Activated CD8-positive, alpha-beta memory T cell treated with anti-CD3 and anti-CD28 coated beads, Interleukin-2, amount 10 ng/mL, durations not matched to agents 7 days and 5 days (primary cell): ENCODE results near the gene SOX18. TPM values are rescaled to one million over a fixed set of nuclear protein-coding genes. Genes with fewer than 3 reads are reported as not detected.

Experiments used
- ATAC-seq: fragments of 150-1000 bp; cut with Tn5 transposase; one replicate; pipeline ENCODE4 v1.10.0; 2021; ENCODE audit warnings: moderate library complexity
- CTCF ChIA-PET: fragments of 350-600 bp; sonication (Branson Sonifier 250); formaldehyde crosslinking; loops from one replicate; lab custom pipeline; 2021; ENCODE audit warnings: antibody characterized with exemption; lab: Charles Lee
- DNase-seq: peaks from one replicate; pipeline ENCODE4 v3.0.0-alpha.2; 2020
- H3K27ac Mint-ChIP-seq: one replicate; pipeline ENCODE4 v1.8.0; 2021; ENCODE audit warnings: mild to moderate bottlenecking, mixed read lengths
- H3K27me3 Mint-ChIP-seq: one replicate; pipeline ENCODE4 v1.8.0; 2021; ENCODE audit warnings: mixed read lengths
- H3K36me3 Mint-ChIP-seq: one replicate; pipeline ENCODE4 v1.8.0; 2021; ENCODE audit warnings: mild to moderate bottlenecking, mixed read lengths
- H3K4me1 Mint-ChIP-seq: one replicate; pipeline ENCODE4 v1.8.0; 2021; ENCODE audit warnings: mixed read lengths
- H3K4me3 Mint-ChIP-seq: one replicate; pipeline ENCODE4 v1.8.0; 2021; ENCODE audit warnings: mild to moderate bottlenecking, moderate library complexity, mixed read lengths
- H3K9me3 Mint-ChIP-seq: one replicate; pipeline ENCODE4 v1.8.0; 2022; ENCODE audit warnings: low read depth, mixed read lengths
- total RNA-seq, 2 experiments: library from RNA; stranded (reverse); gene quantifications; one replicate each; pipeline ENCODE4 v1.2.3, GENCODE V29; 2021

SOX18 gene
- total RNA-seq, 2 experiments from 2014 or later, result 0.20 to 1.8 TPM

GRCh38 chr20:64035933-64036345 is 13.5 kb downstream of the SOX18 start, which contains the start of gene C20orf204:
Gene C20orf204 (plus strand): TSS chr20:64036182. CDS start chr20:64036324, 142 bp downstream.
- H3K9me3 Mint-ChIP-seq, result no peaks in the 10 kb centered on the region
- CTCF ChIA-PET, result interaction anchor here (1.2 to 9.8 kb wide), 7 partner anchors 13 to 250 kb away, joined by 3 to 190 read pairs (median 7); partner anchors contain the start of genes PRPF6, SAMD10 and TCEA2
- peaks cover 3% of the 10 kb centered on the region for H3K36me3 Mint-ChIP-seq
- H3K4me1 Mint-ChIP-seq, result peaks cover 73% of the 10 kb centered on the region
- no peak for DNase-seq
- peaks cover under 1% of the 10 kb centered on the region for H3K27me3 Mint-ChIP-seq
- no peak for ATAC-seq
- peak within 1 kb of the TSS; percentile 71 for H3K4me3 Mint-ChIP-seq
- peak within 1 kb of the TSS; percentile 95 for H3K27ac Mint-ChIP-seq

GRCh38 chr20:64035066-64035932 is 14.1 kb downstream of the SOX18 start:
- peak; percentile 40 for ATAC-seq
- peak; percentile 90 for DNase-seq
- H3K4me1 Mint-ChIP-seq, result peaks cover 66% of the 10 kb centered on the region
- no peaks in the 10 kb centered on the region for H3K27me3 Mint-ChIP-seq
- H3K27ac Mint-ChIP-seq, result peak overlapping the region; percentile 95
- peak overlapping the region; percentile 71 for H3K4me3 Mint-ChIP-seq
- H3K9me3 Mint-ChIP-seq, result no peaks in the 10 kb centered on the region
- CTCF ChIA-PET, result interaction anchor here (1.7 to 7.1 kb wide), 4 partner anchors 25 to 85 kb away, joined by 5 to 190 read pairs (median 6); partner anchors contain the start of genes PRPF6 and SAMD10
- peaks cover 3% of the 10 kb centered on the region for H3K36me3 Mint-ChIP-seq

GRCh38 chr20:64033981-64034493 is 15.4 kb downstream of the SOX18 start:
- H3K4me1 Mint-ChIP-seq, result peaks cover 54% of the 10 kb centered on the region
- H3K9me3 Mint-ChIP-seq, result no peaks in the 10 kb centered on the region
- H3K27me3 Mint-ChIP-seq, result no peaks in the 10 kb centered on the region
- H3K4me3 Mint-ChIP-seq, result no peak overlapping the region
- ATAC-seq (no peak), DNase-seq (no peak)
- H3K36me3 Mint-ChIP-seq, result peaks cover 13% of the 10 kb centered on the region
- CTCF ChIA-PET, result interaction anchor here (0.7 to 2.6 kb wide), 5 partner anchors 50 to 86 kb away, joined by 3 to 17 read pairs (median 5); partner anchors contain the start of genes LKAAEAR1 and PRPF6
- H3K27ac Mint-ChIP-seq, result peak overlapping the region; percentile 95

- CTCF ChIA-PET, result interaction anchor here (1.1 to 2.6 kb wide), 4 partner anchors 51 to 87 kb away, joined by 3 to 17 read pairs (median 6); partner anchors contain the start of genes LKAAEAR1 and PRPF6
- H3K9me3 Mint-ChIP-seq, result no peaks in the 10 kb centered on the region
- no peak for DNase-seq
- H3K4me1 Mint-ChIP-seq, result peaks cover 54% of the 10 kb centered on the region
- H3K36me3 Mint-ChIP-seq, result peaks cover 16% of the 10 kb centered on the region
- H3K27ac Mint-ChIP-seq, result peak overlapping the region; percentile 95
- no peaks in the 10 kb centered on the region for H3K27me3 Mint-ChIP-seq
- ATAC-seq, result no peak
- no peak overlapping the region for H3K4me3 Mint-ChIP-seq
Observed at GRCh38 chr20:64032706-64033624, 16.5 kb downstream of the SOX18 start.

GRCh38 chr20:64031822-64032314 is 17.6 kb downstream of the SOX18 start:
- Mint-ChIP-seq H3K9me3 (no peaks in the 10 kb centered on the region), H3K4me3 (no peak overlapping the region), H3K36me3 (peaks cover 19% of the 10 kb centered on the region), H3K4me1 (peaks cover 43% of the 10 kb centered on the region), H3K27ac (peak overlapping the region; percentile 19), H3K27me3 (no peaks in the 10 kb centered on the region)
- ATAC-seq, result no peak
- CTCF ChIA-PET, result interaction anchor here (1.1 kb wide), 1 partner anchor 21 kb away, joined by 4 read pairs; no protein-coding TSS in a partner anchor
- no peak for DNase-seq

- Mint-ChIP-seq H3K27ac (peak overlapping the region; percentile 37), H3K4me1 (peaks cover 31% of the 10 kb centered on the region), H3K27me3 (no peaks in the 10 kb centered on the region), H3K36me3 (peaks cover 27% of the 10 kb centered on the region), H3K9me3 (no peaks in the 10 kb centered on the region), H3K4me3 (no peak overlapping the region)
- CTCF ChIA-PET, result interaction anchor here (0.9 kb wide), 1 partner anchor 8 kb away, joined by 3 read pairs; no protein-coding TSS in a partner anchor
- no peak for ATAC-seq
- DNase-seq, result no peak
Observed at GRCh38 chr20:64030371-64031134, 18.9 kb downstream of the SOX18 start.

GRCh38 chr20:64029293-64030117 is 19.9 kb downstream of the SOX18 start:
- Mint-ChIP-seq H3K4me3 (no peak overlapping the region), H3K9me3 (no peaks in the 10 kb centered on the region), H3K4me1 (peaks cover 21% of the 10 kb centered on the region), H3K27ac (no peak overlapping the region), H3K36me3 (peaks cover 32% of the 10 kb centered on the region), H3K27me3 (no peaks in the 10 kb centered on the region)
- ATAC-seq (no peak), DNase-seq (no peak)
- CTCF ChIA-PET, result interaction anchor here (0.9 kb wide), 1 partner anchor 9 kb away, joined by 3 read pairs; no protein-coding TSS in a partner anchor

GRCh38 chr20:64027981-64028685 is 21.3 kb downstream of the SOX18 start:
- Mint-ChIP-seq H3K36me3 (peaks cover 38% of the 10 kb centered on the region), H3K4me3 (no peak overlapping the region), H3K4me1 (peaks cover 8% of the 10 kb centered on the region), H3K27me3 (no peaks in the 10 kb centered on the region), H3K9me3 (no peaks in the 10 kb centered on the region), H3K27ac (peak overlapping the region; percentile 56)
- DNase-seq, result no peak
- no peak for ATAC-seq
- CTCF ChIA-PET, result no interaction called here

- Mint-ChIP-seq H3K27ac (no peak overlapping the region), H3K4me3 (no peak overlapping the region), H3K27me3 (no peaks in the 10 kb centered on the region), H3K9me3 (no peaks in the 10 kb centered on the region), H3K4me1 (peaks cover 3% of the 10 kb centered on the region), H3K36me3 (peaks cover 54% of the 10 kb centered on the region)
- CTCF ChIA-PET, result interaction anchor here (1.9 kb wide), 1 partner anchor 13 kb away, joined by 7 read pairs; no protein-coding TSS in a partner anchor
- DNase-seq (no peak), ATAC-seq (no peak)
Observed at GRCh38 chr20:64025826-64026412, 23.5 kb downstream of the SOX18 start.

- Mint-ChIP-seq H3K27ac (no peak overlapping the region), H3K27me3 (no peaks in the 10 kb centered on the region), H3K9me3 (no peaks in the 10 kb centered on the region), H3K36me3 (peaks cover 54% of the 10 kb centered on the region), H3K4me3 (no peak overlapping the region), H3K4me1 (peaks cover 3% of the 10 kb centered on the region)
- DNase-seq, result no peak
- CTCF ChIA-PET, result interaction anchor here (1.9 kb wide), 1 partner anchor 13 kb away, joined by 7 read pairs; no protein-coding TSS in a partner anchor
- ATAC-seq, result no peak
Observed at GRCh38 chr20:64025101-64025825, 24.2 kb downstream of the SOX18 start.
